Measurements from ENCODE around the gene PLB1.

DNA sequence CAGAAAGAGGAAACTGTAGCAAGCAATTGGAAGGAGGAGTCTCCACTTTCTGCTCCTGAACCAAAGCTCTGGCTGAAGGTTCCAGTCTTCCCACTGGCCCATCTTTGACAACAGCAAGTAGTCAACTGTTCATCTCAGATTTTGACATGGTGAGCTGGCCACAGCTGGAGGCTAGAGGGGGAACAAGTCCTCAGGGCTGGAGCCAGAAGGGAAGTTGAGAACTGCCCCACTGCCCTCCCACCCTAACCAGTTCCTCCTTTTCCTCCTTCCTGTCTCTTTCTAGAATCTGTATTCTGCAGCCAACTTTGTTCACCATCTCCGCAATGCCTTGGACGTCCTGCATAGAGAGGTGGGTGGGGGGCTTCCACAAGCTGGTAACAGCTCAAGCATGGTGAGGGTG, 105.8 kb downstream of the PLB1 start:
- TF ChIP-seq POLR2A (IDR thresholded peaks at IDR 0.05; ENCODE audit: low read depth, low read length) = no peak
- no peak for TF ChIP-seq TAF1 (IDR thresholded peaks at IDR 0.05; ENCODE audit: low read depth, low read length)
- TF ChIP-seq POLR2AphosphoS5 (IDR thresholded peaks at IDR 0.05; ENCODE audit: low read depth, low read length) = no peak
- no peak for TF ChIP-seq POU2F2 (IDR thresholded peaks at IDR 0.05; ENCODE audit: low read depth, low read length)

Measured in GM12891 (cell line).